HG02763 (cell line): ENCODE data around the gene TMEM269.
"Not testable (repeated sequence)": the region's sequence is repeated elsewhere in the genome, so short reads cannot be mapped to it uniquely, and the experiment has no call there.

Source experiments
- ATAC-seq: cut with Tn5 transposase; IDR thresholded peaks from one replicate; pipeline ENCODE4 v1.9.1; 2021; ENCODE audit warnings: mild to moderate bottlenecking, moderate library complexity; ENCODE audit not compliant: unreplicated experiment

Gene TMEM269

DNA sequence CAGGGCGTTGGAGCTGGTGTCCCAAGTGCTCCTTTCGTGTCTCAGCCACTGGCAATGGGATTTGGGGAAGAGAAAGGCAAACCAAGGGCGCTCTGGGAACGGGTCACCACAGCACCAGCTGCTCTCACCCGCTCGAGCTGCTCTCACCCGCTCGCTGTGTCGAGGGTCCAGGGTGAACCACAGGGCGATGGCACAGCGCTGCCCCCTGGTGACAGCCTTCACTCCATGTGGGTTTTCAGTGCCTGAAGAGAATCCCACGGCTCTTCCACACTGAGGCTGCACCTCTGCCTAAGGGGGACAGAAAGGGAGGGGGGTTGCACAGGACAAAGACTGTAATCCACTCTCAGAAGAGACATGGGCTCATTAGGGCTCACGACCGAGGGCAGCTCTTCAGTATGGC lies 37.7 kb upstream of the TMEM269 start:
- no peak for ATAC-seq

DNA sequence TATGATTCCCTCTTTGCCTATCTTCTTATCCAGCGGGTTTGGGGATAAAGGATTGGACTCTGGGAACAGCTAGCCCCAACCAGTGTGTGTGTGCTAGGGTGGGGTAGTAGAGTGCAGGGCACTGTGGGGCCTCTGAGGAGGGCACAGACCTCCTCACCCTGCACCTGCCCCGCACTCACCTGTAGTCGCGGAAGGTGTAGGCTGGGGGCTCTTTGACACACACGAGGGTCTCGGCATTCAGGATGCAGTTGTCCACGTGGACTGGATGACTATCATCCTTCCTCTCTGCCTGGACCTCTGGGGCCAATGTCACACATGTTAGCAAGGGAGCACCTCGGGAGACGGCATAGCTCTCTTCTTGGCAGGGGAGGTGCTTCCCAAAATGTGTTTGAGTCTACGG lies 36.8 kb upstream of the TMEM269 start:
- ATAC-seq = no peak

DNA sequence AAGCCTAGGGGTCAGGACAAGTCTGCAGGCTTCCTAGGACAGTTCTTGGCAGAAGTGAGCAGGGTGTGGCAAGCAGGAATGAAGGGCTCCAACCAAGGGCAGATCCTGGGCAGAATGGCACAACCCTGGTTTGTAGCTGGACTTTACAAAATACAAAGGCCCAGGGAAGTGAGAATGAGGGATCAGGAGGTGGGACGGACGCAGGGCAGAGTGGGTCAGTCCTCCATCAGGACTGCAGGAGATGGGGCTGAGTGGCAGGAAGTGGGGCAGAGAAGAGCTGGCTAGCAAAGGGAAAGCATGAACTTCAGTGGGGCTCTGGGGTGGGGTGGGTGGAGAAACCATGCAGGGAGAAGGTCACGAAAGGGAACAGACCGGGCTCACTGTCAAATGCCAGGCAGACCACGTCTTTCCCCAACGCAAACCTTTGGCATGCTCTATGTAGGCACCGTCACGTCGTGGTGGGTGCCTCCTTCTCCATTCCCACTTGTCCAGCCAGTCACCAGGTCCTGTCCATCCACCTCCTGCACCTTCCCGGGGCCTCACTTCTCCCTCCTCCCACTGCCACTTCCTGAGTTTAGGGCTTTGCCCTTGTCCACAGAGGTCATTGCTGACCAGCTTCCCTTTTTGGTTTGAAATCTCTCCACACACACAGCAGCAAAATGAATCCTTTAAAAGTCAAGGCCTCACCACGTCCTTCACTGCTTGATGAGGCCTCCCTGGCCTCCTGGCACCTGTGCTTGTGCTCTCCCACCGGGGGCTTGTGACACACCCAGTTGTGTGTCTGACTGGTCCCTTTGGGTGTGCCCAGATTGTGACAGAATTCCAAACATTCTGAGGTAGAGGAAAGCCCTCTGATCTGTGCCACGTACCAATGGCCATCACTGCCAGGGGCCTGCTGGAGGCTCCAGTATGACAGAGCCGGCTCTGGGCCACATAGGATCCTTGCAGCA lies 36.1 kb upstream of the TMEM269 start:
- ATAC-seq = no peak

DNA sequence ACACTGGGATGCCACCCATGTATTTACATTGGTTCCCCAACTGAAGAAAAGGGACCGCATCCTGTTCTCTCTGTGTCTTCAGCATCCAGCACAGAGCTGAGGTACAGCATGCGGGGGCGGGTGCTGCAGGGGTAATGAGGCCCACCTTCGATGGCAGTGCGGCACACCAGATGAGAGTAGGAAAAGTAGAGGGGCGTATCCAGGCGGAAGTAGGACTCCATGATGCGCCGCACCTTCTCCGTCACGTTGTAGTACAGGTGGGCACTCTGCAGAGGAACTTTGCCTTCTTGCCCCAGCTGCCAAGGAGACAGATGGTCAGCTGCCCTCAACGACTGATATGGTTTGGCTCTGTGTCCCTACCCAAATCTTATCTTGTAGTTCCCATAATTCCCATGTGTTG lies 34.8 kb upstream of the TMEM269 start:
- ATAC-seq = no peak

- not testable (repeated sequence) for ATAC-seq
Measured at GRCh38 chr1:42751511-42752070, 33.2 kb upstream of the TMEM269 start.

GRCh38 chr1:42752284-42752683 lies 32.5 kb upstream of the TMEM269 start:
- no peak for ATAC-seq

DNA sequence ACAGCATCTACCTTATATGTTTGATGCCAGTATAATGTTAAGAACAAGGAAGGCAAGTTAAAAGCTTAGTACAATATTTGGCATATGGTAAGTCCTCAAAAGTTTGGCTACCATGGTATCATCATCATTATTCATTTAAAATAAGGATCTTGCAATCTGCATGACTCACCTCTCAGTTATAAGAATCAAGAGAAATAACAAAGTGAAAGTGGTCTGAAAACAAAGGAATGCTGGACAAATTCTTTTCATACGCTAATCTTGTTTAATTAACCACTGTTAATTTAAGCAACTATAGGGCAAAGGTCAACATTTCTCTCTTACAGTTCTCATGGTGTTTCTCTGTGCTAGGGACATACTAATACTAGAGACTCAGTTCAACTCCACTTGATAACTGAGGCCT lies 31.7 kb upstream of the TMEM269 start:
- ATAC-seq = no peak

GRCh38 chr1:42756956-42757891 lies 27.6 kb upstream of the TMEM269 start:
- no peak for ATAC-seq

DNA sequence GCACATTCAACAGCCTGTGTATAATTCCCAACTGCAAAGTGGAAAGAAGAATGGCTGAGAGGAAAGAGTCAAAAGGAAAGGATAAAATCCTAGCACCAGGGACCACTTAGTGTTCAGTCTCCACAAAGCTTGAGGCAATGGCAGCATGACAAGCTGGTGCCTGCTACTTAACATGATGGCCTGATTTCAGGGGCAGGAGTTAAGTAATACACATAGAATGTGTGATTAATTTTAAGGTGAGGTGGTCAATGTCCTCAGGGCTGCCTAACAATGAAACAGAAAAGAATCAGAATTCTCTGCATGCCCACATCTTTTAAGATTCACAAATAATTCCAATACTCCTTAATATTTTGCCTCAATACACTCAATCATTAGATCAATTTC lies 26.9 kb upstream of the TMEM269 start:
- no peak for ATAC-seq

DNA sequence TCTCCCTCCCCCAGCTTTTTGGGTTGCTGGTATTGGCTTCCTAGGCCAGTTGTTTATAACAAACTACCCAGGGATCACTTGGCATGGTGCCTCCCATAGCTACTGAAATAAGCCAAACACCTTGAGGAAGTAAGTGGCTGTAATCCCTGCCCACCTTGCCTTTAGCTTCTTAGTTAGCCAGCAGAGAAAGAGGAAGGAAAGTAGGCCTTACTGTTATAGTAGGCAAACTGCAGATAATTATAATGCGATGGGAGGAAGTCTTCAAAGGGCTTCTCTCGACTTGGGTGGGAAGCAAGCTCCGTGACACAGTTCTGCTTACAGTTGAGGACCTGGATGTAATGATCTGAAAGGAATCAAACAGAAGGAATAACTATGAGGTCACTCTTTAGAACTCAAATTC lies 26.1 kb upstream of the TMEM269 start:
- no peak for ATAC-seq

GRCh38 chr1:42759114-42759513 lies 25.7 kb upstream of the TMEM269 start:
- ATAC-seq = no peak

- no peak for ATAC-seq
Measured at GRCh38 chr1:42761567-42761966, 23.2 kb upstream of the TMEM269 start.

DNA sequence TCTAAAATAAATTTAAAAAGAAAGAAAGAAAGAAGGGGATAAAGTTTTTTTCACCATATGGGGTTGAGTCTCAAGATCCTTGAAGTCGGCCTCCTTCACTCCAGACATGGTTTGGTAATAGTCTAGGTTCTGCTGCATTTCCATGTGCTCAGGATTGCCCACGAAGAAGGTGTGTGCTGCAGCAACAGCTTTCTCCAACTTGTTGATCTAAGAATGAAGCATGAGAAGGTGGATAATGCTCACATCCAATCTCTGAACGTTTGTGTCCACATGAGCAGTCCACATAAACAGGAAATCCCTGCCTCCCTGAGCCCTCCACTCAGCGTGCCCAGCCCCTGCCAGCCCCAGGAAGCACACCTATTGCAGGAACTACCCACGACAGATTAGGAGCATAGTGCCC lies 22.5 kb upstream of the TMEM269 start:
- ATAC-seq = no peak

- ATAC-seq = no peak
Measured at GRCh38 chr1:42765269-42765668, 19.5 kb upstream of the TMEM269 start.

GRCh38 chr1:42765832-42766740 lies 18.7 kb upstream of the TMEM269 start:
- peak; percentile 19 for ATAC-seq

- ATAC-seq = peak; percentile 88
Measured at GRCh38 chr1:42766741-42767509, 17.9 kb upstream of the TMEM269 start, which contains the start of the genes C1orf50 and P3H1. Gene C1orf50, plus strand, starts transcription at chr1:42767249. Its CDS starts 63 bp downstream, at chr1:42767312. Gene P3H1, minus strand, starts transcription at chr1:42767028. Its CDS starts 57 bp downstream, at chr1:42766971.

DNA sequence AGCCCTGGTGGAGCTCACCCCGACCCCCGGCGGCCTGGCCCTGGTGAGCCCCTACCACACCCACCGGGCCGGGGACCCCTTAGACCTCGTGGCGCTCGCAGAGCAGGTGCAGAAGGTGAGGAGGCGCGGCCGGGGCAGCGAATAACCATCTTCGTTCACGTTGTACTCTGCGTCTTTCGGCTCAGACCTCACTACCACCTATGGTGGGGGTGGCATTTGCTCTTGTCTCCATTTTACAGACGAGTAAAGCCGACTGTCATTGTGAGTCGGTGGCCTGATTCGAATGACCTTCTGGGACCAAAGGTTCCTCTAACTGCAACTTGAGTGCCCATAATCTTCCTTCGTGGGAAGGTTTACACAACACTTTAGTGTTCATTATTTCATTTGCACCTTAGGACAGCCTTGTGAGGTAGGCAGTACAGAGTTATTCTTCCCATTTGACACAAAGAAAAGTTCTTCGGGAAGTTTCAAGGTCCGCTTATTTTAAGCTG lies 17.2 kb upstream of the TMEM269 start:
- ATAC-seq = no peak

DNA sequence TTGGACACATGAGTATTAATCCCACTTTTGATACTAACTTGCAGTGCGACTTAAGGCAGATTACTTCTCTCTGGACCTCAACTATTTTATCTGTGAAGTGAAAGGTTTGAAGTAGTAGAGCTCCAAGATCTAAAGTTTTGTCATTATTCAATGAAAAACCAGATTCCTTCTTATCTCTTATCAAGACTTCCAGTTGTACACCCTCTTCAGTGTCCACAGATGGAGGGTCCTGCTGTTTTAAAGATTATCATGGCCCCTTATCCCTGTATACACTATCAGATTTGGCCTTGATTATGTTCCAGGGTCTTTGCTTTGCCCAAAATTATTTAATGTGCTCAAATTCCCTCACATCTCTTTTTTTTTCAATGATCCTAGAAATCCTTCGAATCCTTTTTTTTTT lies 16.6 kb upstream of the TMEM269 start:
- ATAC-seq = no peak

DNA sequence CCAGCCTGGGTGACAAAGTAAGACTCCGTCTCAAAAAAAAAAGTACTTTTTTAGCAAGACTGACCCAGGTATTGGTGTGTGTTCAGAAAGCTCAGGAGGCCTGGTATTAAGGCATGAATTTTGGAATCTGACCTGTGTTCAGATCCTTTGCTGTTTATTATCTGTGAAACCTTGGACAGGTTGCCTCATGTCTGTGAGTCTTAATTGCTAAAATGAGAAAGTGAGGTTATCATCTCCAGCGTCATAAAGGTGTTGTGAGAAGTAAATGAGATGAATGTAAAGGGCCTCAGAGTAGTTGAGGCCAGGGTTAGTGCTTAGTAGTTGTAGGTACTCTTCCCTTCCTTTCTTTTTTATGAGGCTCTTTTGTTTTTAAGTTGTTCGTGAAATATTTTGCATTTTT lies 15.0 kb upstream of the TMEM269 start:
- ATAC-seq = no peak
